ENCODE data around the gene NR1H4. TPM values are rescaled to one million over a fixed set of nuclear protein-coding genes. Genes with fewer than 3 reads are reported as not detected.

NR1H4 gene
- total RNA-seq, 1 donor from 2014 or later, result 0.13 TPM

DNA sequence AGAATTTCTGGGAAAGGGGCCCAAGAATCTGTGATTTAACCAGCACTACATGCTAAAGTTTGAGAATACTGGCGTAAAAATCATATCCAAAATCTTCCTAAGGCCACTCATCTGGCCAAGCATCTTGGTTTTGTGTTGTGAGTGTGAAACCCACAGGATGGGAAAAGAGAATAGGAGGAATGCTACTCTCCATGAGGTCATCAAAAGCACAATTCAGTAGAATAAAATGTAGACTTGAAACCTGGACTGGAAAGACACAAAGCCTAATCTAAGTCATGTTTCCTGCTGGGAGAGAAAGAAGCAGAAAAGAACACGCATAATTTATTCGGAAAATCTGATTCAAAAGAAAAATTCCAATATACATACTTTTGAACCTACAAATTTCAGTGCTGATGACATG, 42.3 kb downstream of the NR1H4 start:
- H3K36me3 ChIP-seq (ENCODE audit: control insufficient read depth, insufficient read depth, low read length), result no peaks in the 10 kb centered on the region
- DNase-seq (ENCODE audit: low read depth), result no peak
- TF ChIP-seq, protein P1, sequence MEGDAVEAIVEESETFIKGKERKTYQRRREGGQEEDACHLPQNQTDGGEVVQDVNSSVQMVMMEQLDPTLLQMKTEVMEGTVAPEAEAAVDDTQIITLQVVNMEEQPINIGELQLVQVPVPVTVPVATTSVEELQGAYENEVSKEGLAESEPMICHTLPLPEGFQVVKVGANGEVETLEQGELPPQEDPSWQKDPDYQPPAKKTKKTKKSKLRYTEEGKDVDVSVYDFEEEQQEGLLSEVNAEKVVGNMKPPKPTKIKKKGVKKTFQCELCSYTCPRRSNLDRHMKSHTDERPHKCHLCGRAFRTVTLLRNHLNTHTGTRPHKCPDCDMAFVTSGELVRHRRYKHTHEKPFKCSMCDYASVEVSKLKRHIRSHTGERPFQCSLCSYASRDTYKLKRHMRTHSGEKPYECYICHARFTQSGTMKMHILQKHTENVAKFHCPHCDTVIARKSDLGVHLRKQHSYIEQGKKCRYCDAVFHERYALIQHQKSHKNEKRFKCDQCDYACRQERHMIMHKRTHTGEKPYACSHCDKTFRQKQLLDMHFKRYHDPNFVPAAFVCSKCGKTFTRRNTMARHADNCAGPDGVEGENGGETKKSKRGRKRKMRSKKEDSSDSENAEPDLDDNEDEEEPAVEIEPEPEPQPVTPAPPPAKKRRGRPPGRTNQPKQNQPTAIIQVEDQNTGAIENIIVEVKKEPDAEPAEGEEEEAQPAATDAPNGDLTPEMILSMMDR (IDR thresholded peaks at IDR 0.05; ENCODE audit: insufficient read depth, low read length, poor library complexity, severe bottlenecking), result no peak
- no peaks in the 10 kb centered on the region for H3K27me3 ChIP-seq (ENCODE audit: control insufficient read depth, insufficient read depth, low read length)
- H3K4me3 ChIP-seq (ENCODE audit: low read depth, low read length), result no peak overlapping the region

DNA sequence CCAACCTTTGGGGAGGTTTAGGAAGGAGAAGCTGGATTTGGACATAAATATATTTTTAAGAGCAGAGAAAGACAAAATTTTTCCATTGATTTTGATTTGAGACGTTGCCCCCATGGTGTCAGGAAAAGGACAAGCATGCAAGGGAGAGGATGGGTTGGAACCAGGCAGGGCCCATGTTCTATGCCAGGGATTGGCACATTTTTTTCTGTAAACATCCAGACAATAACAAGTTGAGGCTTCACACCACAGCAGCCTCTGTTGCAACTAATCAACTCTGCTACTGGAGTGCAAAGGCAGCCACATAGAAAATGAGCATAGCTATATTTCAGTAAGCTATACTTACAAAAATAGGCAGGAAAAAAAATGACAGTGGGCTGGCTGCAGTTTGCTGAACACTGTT, 44.7 kb downstream of the NR1H4 start:
- no peak for DNase-seq (ENCODE audit: low read depth)
- Histone ChIP-seq H3K4me3 (ENCODE audit: low read depth, low read length) (no peak overlapping the region), H3K27me3 (ENCODE audit: control insufficient read depth, insufficient read depth, low read length) (no peaks in the 10 kb centered on the region), H3K36me3 (ENCODE audit: control insufficient read depth, insufficient read depth, low read length) (no peaks in the 10 kb centered on the region)
- TF ChIP-seq, protein P1 (IDR thresholded peaks at IDR 0.05; ENCODE audit: insufficient read depth, low read length, poor library complexity, severe bottlenecking), result no peak

DNA sequence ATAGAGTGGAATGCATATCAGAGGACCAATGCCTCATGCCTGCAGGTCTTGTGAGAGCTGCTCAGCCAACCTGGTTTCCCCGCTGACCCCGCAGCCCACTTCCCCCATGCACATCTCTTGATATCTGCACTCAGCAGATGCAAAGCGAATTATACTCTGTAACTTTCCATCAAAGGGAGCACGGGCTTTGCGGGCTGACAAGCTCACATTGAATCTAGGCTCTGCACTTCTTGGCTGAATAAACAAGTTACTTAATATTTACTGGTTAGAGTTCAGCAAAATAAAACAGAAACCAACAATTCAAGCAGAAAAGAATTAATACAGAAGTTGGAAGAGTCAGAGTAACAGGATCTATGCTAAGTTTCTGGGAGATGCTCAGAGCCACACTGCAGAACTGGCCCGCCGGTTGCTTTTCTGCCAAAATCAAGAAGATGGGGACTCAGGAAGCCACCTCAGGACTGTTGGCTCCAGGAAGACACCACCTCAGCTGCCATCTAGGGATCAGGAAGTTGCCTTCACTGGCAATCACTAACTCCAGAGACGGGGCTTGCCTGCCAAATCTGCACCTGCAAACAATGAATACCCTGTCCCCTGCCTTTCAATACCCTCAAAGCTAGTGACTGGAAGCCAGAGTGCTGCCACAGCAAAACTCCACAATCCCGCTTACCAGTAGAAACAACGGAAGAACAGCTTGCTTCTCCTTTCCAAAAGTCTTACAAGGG, 46.5 kb downstream of the NR1H4 start:
- no peak for DNase-seq (ENCODE audit: low read depth)
- TF ChIP-seq, protein P1 (IDR thresholded peaks at IDR 0.05; ENCODE audit: insufficient read depth, low read length, poor library complexity, severe bottlenecking), result no peak
- no peak overlapping the region for H3K4me3 ChIP-seq (ENCODE audit: low read depth, low read length)
- no peaks in the 10 kb centered on the region for H3K36me3 ChIP-seq (ENCODE audit: control insufficient read depth, insufficient read depth, low read length)
- no peaks in the 10 kb centered on the region for H3K27me3 ChIP-seq (ENCODE audit: control insufficient read depth, insufficient read depth, low read length)

DNA sequence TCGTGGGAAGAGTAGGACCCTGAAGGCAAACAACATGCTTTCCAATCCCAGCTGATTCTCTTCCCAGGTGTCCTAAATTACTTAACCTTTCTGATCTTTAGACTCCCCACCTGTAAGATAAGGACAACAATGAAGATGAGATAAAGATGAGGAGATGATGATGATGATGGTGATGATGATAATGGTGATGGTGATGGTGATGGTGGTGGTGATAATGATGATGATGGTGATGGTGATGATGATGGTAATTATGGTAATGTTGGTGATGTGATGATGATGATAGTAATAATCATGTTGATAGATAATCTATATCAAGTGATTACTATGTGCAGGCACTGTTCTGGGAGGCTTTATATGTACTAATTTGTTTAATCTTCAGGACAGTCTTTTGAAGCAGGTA, 48.3 kb downstream of the NR1H4 start:
- DNase-seq (ENCODE audit: low read depth), result no peak
- Histone ChIP-seq H3K4me3 (ENCODE audit: low read depth, low read length) (no peak overlapping the region), H3K36me3 (ENCODE audit: control insufficient read depth, insufficient read depth, low read length) (no peaks in the 10 kb centered on the region), H3K27me3 (ENCODE audit: control insufficient read depth, insufficient read depth, low read length) (no peaks in the 10 kb centered on the region)
- TF ChIP-seq, protein P1 (IDR thresholded peaks at IDR 0.05; ENCODE audit: insufficient read depth, low read length, poor library complexity, severe bottlenecking), result no peak

DNA sequence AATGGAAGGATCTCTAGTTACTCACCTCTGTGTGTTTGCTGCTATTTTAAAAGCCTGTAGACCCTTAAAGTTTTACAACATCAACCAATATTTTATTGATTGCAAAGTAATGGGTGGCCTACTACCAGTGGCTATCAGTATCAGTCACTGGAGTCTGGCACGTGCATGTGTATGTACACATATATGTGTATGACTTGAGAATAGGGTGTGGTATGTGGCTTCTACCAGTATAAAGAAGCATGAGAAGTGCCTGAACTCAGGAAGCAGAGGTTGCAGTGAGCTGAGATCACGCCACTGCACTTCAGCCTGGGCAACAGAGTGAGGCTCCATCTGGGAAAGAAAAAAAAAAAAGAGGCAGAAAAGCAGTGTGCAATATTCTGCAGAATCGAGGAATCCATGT, 54.4 kb downstream of the NR1H4 start:
- TF ChIP-seq, protein P1 (IDR thresholded peaks at IDR 0.05; ENCODE audit: insufficient read depth, low read length, poor library complexity, severe bottlenecking), result no peak
- DNase-seq (ENCODE audit: low read depth), result no peak
- Histone ChIP-seq H3K4me3 (ENCODE audit: low read depth, low read length) (no peak overlapping the region), H3K36me3 (ENCODE audit: control insufficient read depth, insufficient read depth, low read length) (no peaks in the 10 kb centered on the region), H3K27me3 (ENCODE audit: control insufficient read depth, insufficient read depth, low read length) (no peaks in the 10 kb centered on the region)
